T-cell (primary cell): ENCODE results near the gene MEFV. TPM values are rescaled to one million over a fixed set of nuclear protein-coding genes. Genes with fewer than 3 reads are reported as not detected.

Experiments
- ATAC-seq, 4 experiments: fragments of 200-7000 bp in 3 of 4; fragments of 150-1000 bp in 1 of 4; cut with Tn5 transposase; replicated peaks in 1 of 4; 1 replicate in 3 of 4; 2 replicates in 1 of 4; pipeline ENCODE4 v1.10.0; 2021; ENCODE audit warnings: moderate library complexity in 3 of 4, mild to moderate bottlenecking in 2 of 4, moderate number of reproducible peaks in 1 of 4
- CTCF ChIA-PET, 2 donors: fragments of 300-600 bp; sonication (Branson Sonifier 250); formaldehyde crosslinking; loops; one replicate each; lab custom pipeline; 2022; ENCODE audit warnings: antibody characterized with exemption in 2 of 2; lab: Charles Lee
- POLR2A ChIA-PET, 2 donors: fragments of 300-600 bp; sonication (Branson Sonifier 250); formaldehyde crosslinking; loops; one replicate each; lab custom pipeline; 2022; ENCODE audit warnings: antibody characterized with exemption in 2 of 2; lab: Charles Lee
- DNase-seq, 35 experiments: peaks; one replicate each; pipeline versions ENCODE4 v3.0.0 to v3.0.0-alpha.2; 2013 to 2023
- H3K27ac ChIP-seq: one replicate; pipeline ENCODE4 v1.5.1; 2013; ENCODE audit warnings: low read length
- H3K27me3 ChIP-seq, 2 experiments: replicated peaks in 1 of 2; 1 replicate in 1 of 2; 2 replicates in 1 of 2; pipeline versions ENCODE4 v1.6.1 to v1.7.0; 2013; ENCODE audit warnings: low read length in 1 of 2, mixed read lengths in 1 of 2; ENCODE audit not compliant: control insufficient read depth in 2 of 2, insufficient read depth in 2 of 2; ENCODE audit errors: extremely low read depth in 1 of 2
- H3K36me3 ChIP-seq, 2 donors: 1 replicate in 1 of 2; 2 replicates in 1 of 2; pipeline versions ENCODE4 v1.6.1 to v1.7.0; 2013; ENCODE audit warnings: low read length in 1 of 2; ENCODE audit not compliant: control insufficient read depth in 2 of 2, insufficient read depth in 1 of 2; ENCODE audit errors: extremely low read depth in 1 of 2
- H3K4me1 ChIP-seq, 2 experiments: 1 replicate in 1 of 2; 2 replicates in 1 of 2; pipeline versions ENCODE4 v1.6.1 to v1.7.0; 2013; ENCODE audit warnings: low read length in 2 of 2, mixed read lengths in 1 of 2; ENCODE audit not compliant: insufficient read depth in 2 of 2, control insufficient read depth in 1 of 2; ENCODE audit errors: extremely low read depth in 1 of 2
- H3K4me3 ChIP-seq, 2 donors: 1 replicate in 1 of 2; 2 replicates in 1 of 2; pipeline versions ENCODE4 v1.5.1 to v1.7.0; 2013; ENCODE audit warnings: mild to moderate bottlenecking in 2 of 2, low read length in 1 of 2, moderate library complexity in 1 of 2; ENCODE audit not compliant: control insufficient read depth in 1 of 2; ENCODE audit errors: extremely low read depth in 1 of 2
- H3K9me3 ChIP-seq: 2 replicates; pipeline ENCODE4 v1.7.0; 2013
- H3K27ac Mint-ChIP-seq, 2 donors: one replicate each; pipeline ENCODE4 v1.8.0; 2020 to 2021; ENCODE audit warnings: mild to moderate bottlenecking in 2 of 2, mixed read lengths in 2 of 2
- H3K27me3 Mint-ChIP-seq, 2 donors: one replicate each; pipeline ENCODE4 v1.8.0; 2021 to 2022; ENCODE audit warnings: mixed read lengths in 2 of 2
- H3K36me3 Mint-ChIP-seq: one replicate; pipeline ENCODE4 v1.8.0; 2021; ENCODE audit warnings: mixed read lengths
- H3K4me1 Mint-ChIP-seq, 3 donors: one replicate each; pipeline ENCODE4 v1.8.0; 2020 to 2022; ENCODE audit warnings: mixed read lengths in 3 of 3, mild to moderate bottlenecking in 1 of 3
- H3K4me3 Mint-ChIP-seq, 3 donors: one replicate each; pipeline ENCODE4 v1.8.0; 2020 to 2022; ENCODE audit warnings: mild to moderate bottlenecking in 3 of 3, mixed read lengths in 3 of 3, moderate library complexity in 3 of 3
- H3K9me3 Mint-ChIP-seq, 3 donors: one replicate each; pipeline ENCODE4 v1.8.0; 2020 to 2022; ENCODE audit warnings: mixed read lengths in 3 of 3
- WGBS: methylation state at CpG from one replicate; pipeline ENCODE4 v1.1.5; 2013; ENCODE audit warnings: missing lambda C conversion rate; ENCODE audit not compliant: insufficient coverage; 5-methylcytosine and 5-hydroxymethylcytosine counted together
- total RNA-seq, 35 experiments: library from RNA in 6 of 35; stranded (reverse) in 6 of 35; fragments of 120-200 nt in 1 of 35; gene quantifications; one replicate each; pipeline versions ENCODE4 v1.2.1 to v1.2.4 and lab custom pipeline; 2013 to 2026

The MEFV gene
- total RNA-seq, 5 donors from 2014 or later (not counting 1 experiment from before 2014, with no cell fraction given): 0.10 to 0.38 (median 0.19) TPM; not detected in 1

DNA sequence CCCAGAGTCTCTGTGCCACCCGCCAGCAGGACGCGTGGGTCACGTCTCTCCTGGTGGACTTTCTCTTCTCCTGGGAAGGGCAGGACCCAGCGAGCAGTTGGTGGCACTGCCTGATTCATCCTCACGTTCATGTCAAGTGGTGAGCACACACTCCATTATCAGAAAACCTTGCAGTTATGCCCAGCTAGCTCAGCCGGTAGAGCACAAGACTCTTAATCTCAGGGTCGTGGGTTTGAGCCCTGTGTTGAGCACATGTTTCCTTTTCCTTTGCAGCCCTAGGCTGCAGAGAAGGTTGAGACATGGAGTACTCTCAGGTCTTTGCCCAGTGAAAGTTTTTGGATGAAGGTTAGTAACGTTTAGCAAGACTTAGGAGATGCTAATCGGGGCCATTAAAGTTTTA, 60.5 kb downstream of the MEFV start:
- Mint-ChIP-seq H3K4me3 (no peak overlapping the region), H3K9me3 (no peaks in the 10 kb centered on the region), H3K36me3 (no peaks in the 10 kb centered on the region), H3K27ac (no peak overlapping the region), H3K4me1 (peaks cover 6 to 14% (median 11%) of the 10 kb centered on the region in 3 donors), H3K27me3 (peaks cover 23 to 58% of the 10 kb centered on the region in 2 donors)
- Histone ChIP-seq H3K4me3 (no peak overlapping the region), H3K36me3 (no peaks in the 10 kb centered on the region), H3K9me3 (no peaks in the 10 kb centered on the region), H3K27ac (no peak overlapping the region), H3K27me3 (peaks cover 11 to 65% of the 10 kb centered on the region in 2 experiments), H3K4me1 (peaks cover 4 to 16% of the 10 kb centered on the region in 2 experiments)
- POLR2A ChIA-PET: no interaction called here
- CTCF ChIA-PET: no interaction called here
- DNase-seq (no peak), ATAC-seq (no peak)
- 70% methylated on average over 8 of the region's 10 CpGs for WGBS

DNA sequence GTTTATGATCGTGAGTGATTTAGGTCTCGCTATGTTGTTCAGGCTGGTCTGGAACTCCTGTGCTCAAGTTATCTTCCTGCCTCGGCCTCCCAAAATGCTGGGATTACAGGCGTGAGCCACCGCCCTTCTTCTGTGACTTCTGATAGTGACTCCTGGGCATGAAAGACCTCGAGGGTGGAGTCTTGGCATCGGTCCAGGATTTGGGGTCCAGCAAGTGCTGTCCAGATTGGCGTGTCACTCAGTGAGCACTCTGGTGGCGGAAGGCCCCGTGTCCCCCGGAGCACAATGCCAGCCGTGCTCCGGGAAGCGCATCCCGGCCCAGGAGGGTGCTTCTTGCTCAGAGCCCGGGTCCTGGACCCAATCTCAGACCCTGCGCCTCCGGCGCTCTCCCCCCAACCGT, 61.6 kb downstream of the MEFV start:
- 91% methylated on average over 15 of the region's 20 CpGs for WGBS

DNA sequence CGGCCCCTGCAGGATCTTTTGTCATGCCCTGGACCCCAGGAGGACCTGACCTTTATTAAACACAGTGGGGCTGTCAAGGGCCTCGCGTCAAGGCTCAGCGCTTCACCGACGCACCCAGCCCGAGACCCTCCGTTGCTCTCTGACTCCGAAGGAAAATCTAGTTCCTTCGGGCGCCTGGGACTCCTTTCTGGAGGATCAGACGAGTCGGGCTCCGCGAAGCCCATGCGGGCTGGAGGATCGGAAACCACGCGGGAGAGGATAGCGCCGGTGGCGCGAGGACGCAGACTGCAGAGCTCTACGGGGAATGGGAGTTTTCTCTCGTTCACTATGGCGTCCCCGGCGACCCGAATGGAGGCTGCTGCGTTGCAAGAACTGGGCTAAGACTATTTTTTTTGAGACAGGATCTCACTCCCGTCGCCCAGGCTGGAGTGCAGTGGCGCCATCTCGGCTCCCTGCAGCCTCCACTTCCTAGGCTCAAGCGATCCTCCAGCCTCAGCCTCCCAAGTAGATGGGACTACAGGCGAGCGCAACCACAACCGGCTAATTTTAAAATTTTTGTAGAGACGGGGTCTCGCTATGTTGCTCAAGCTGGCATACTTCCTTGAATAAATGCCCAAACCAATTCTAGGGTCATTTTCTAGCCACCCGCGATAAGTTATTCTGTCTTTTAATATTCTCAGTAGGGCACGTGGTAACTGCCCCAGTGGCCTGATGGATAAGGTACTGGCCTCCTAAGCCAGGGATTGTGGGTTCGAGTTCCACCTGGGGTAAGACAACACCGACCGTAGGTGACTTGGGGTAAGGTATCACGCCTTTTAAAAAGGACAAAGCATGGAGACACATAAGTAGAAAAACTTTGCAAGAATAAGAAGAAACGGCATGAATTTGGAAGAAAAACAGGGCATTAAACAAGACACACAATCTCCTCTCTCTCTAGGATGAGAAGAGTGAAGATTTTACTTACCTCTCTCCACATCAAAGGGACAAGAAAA, 62.9 kb downstream of the MEFV start:
- 77% methylated on average over 40 of the region's 49 CpGs for WGBS
- H3K27me3 Mint-ChIP-seq: peaks cover 41 to 81% of the 10 kb centered on the region in 2 donors
- no peak for DNase-seq

More for the DNA sequence above, 61.6 kb downstream of the MEFV start:
- Mint-ChIP-seq H3K9me3 (no peaks in the 10 kb centered on the region), H3K4me3 (no peak overlapping the region), H3K27me3 (peaks cover 33 to 69% of the 10 kb centered on the region in 2 donors), H3K4me1 (peaks cover 13 to 26% (median 20%) of the 10 kb centered on the region in 3 donors), H3K27ac (no peak overlapping the region), H3K36me3 (no peaks in the 10 kb centered on the region)
- ChIA-PET POLR2A (interaction anchor here in 1 of 2 donors (0.6 kb wide), 1 partner anchor 1770 kb away, joined by 3 read pairs; no protein-coding TSS in a partner anchor), CTCF (interaction anchor here in 1 of 2 donors (0.7 kb wide), 1 partner anchor 1354 kb away, joined by 4 read pairs; no protein-coding TSS in a partner anchor)
- Histone ChIP-seq H3K4me1 (peaks cover 6 to 27% of the 10 kb centered on the region in 2 experiments), H3K9me3 (no peaks in the 10 kb centered on the region), H3K36me3 (no peaks in the 10 kb centered on the region), H3K4me3 (no peak overlapping the region), H3K27ac (no peak overlapping the region), H3K27me3 (peaks cover 15 to 77% of the 10 kb centered on the region in 2 experiments)
- ATAC-seq: no peak
- no peak for DNase-seq

DNA sequence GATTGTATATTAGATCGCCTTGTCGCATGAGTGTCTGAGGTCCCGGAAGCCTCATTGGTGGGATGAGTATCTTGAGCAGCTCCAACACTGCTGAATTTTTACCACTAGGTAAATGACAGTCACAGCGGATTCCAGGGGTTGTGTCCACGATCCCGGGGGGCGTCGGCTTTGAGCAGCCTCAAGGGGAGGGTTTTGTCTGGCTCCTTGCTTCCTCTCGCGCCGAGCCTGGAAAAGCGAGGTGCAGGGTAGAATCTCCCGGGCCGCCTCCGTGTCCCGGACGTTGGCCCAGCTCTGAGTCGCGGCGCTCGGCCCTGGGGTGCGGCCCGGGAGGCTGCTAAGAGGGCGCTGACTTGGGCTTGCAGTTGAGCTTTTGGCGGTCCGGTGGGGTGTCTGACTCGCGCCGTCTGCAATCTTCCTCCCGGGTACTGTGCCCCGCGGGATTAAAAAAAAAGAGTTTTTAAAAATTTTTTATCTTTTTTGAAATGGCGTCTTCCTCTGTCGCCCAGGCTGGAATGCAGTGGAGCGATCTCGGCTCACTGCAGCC, 63.9 kb downstream of the MEFV start:
- WGBS: 51% methylated on average over 26 of the region's 36 CpGs
- POLR2A ChIA-PET: no interaction called here
- peaks cover 49 to 84% of the 10 kb centered on the region in 2 donors for H3K27me3 Mint-ChIP-seq
- no peaks in the 10 kb centered on the region for H3K36me3 Mint-ChIP-seq
- CTCF ChIA-PET: no interaction called here
- H3K27ac Mint-ChIP-seq: no peak overlapping the region
- Histone ChIP-seq H3K27me3 (peaks cover 19 to 94% of the 10 kb centered on the region in 2 experiments), H3K27ac (no peak overlapping the region), H3K36me3 (no peaks in the 10 kb centered on the region), H3K4me1 (peaks cover 15 to 49% of the 10 kb centered on the region in 2 experiments), H3K9me3 (no peaks in the 10 kb centered on the region), H3K4me3 (peak overlapping the region in 1 of 2 donors; percentile 21)
- H3K9me3 Mint-ChIP-seq: no peaks in the 10 kb centered on the region
- peaks cover 34 to 48% (median 40%) of the 10 kb centered on the region in 3 donors for H3K4me1 Mint-ChIP-seq
- ATAC-seq: no peak
- no peak for DNase-seq
- no peak overlapping the region for H3K4me3 Mint-ChIP-seq

More for the DNA sequence above, 62.9 kb downstream of the MEFV start:
- ChIA-PET CTCF (no interaction called here), POLR2A (no interaction called here)
- Mint-ChIP-seq H3K36me3 (no peaks in the 10 kb centered on the region), H3K27ac (no peak overlapping the region), H3K9me3 (no peaks in the 10 kb centered on the region), H3K4me3 (no peak overlapping the region), H3K4me1 (peaks cover 25 to 38% (median 32%) of the 10 kb centered on the region in 3 donors)
- H3K4me1 ChIP-seq: peaks cover 11 to 40% of the 10 kb centered on the region in 2 experiments
- no peaks in the 10 kb centered on the region for H3K36me3 ChIP-seq
- H3K27me3 ChIP-seq: peaks cover 19 to 90% of the 10 kb centered on the region in 2 experiments
- H3K9me3 ChIP-seq: no peaks in the 10 kb centered on the region
- no peak for ATAC-seq
- no peak overlapping the region for H3K4me3 ChIP-seq
- no peak overlapping the region for H3K27ac ChIP-seq

Other genes starting within 250 kb of the MEFV start
- under 1 TPM in 1 of 5 donors, not detected in 4; 0.16 TPM for gene CLDN9, start 243.7 kb downstream of the MEFV start, total RNA-seq
- 1 to 10 TPM in 1 of 5 donors, under 1 TPM in 2, not detected in 2; 0.30 to 1.1 (median 0.85) TPM for gene CLDN6, start 238.4 kb downstream of the MEFV start, total RNA-seq
- gene TNFRSF12A, start 236.3 kb downstream of the MEFV start, total RNA-seq: 1 to 10 TPM in 4 of 5 donors, under 1 TPM in 1; 0.43 to 3.7 (median 2.5) TPM
- gene HCFC1R1, start 232.7 kb downstream of the MEFV start, total RNA-seq: 10 to 100 TPM; 11.4 to 25.9 (median 22.3) TPM
- 10 to 100 TPM; 23.7 to 32.8 (median 31.7) TPM for gene THOC6, start 232.6 kb downstream of the MEFV start, total RNA-seq
- gene BICDL2, start 219.7 kb downstream of the MEFV start, total RNA-seq: under 1 TPM in 3 of 5 donors, not detected in 2; 0.13 to 0.16 (median 0.15) TPM
- 1 to 10 TPM; 1.6 to 9.6 (median 4.1) TPM for gene MMP25, start 210.1 kb downstream of the MEFV start, total RNA-seq
- gene IL32, start 191.0 kb downstream of the MEFV start, total RNA-seq: 1,000 to 10,000 TPM in 2 of 5 donors, 100 to 1,000 TPM in 3; 736 to 1,200 (median 999) TPM
- under 1 TPM in 4 of 5 donors, not detected in 1; 0.19 to 0.64 (median 0.39) TPM for gene ZSCAN10, start 157.3 kb downstream of the MEFV start, total RNA-seq
- under 1 TPM in 1 of 5 donors, not detected in 4; 0.38 TPM for gene ZNF205, start 144.0 kb downstream of the MEFV start, total RNA-seq
- gene ZNF213, start 121.6 kb downstream of the MEFV start, total RNA-seq: 10 to 100 TPM in 3 of 5 donors, 1 to 10 TPM in 2; 3.1 to 16.9 (median 12.8) TPM
- not detected for gene OR1F1, start 68.4 kb downstream of the MEFV start, total RNA-seq
- 10 to 100 TPM in 3 of 5 donors, 1 to 10 TPM in 2; 7.6 to 21.3 (median 20.1) TPM for gene ZNF200, start 21.5 kb downstream of the MEFV start, total RNA-seq
- 10 to 100 TPM; 28.6 to 50.9 (median 44.3) TPM for gene ZNF263, start 26.9 kb upstream of the MEFV start, total RNA-seq
- gene TIGD7, start 48.8 kb upstream of the MEFV start, total RNA-seq: 10 to 100 TPM in 3 of 5 donors, 1 to 10 TPM in 2; 4.4 to 12.3 (median 10.6) TPM
- gene ZNF75A, start 48.9 kb upstream of the MEFV start, total RNA-seq: 10 to 100 TPM; 46.0 to 68.7 (median 60.3) TPM
- under 1 TPM in 3 of 5 donors, not detected in 2; 0.25 to 0.51 (median 0.26) TPM for gene OR2C1, start 99.3 kb upstream of the MEFV start, total RNA-seq
- gene ZSCAN32, start 144.4 kb upstream of the MEFV start, total RNA-seq: 10 to 100 TPM; 11.6 to 34.5 (median 28.5) TPM
- 10 to 100 TPM in 3 of 5 donors, 1 to 10 TPM in 2; 6.4 to 18.7 (median 18.5) TPM for gene ZNF174, start 144.6 kb upstream of the MEFV start, total RNA-seq
- 1 to 10 TPM; 2.2 to 4.8 (median 4.3) TPM for gene ZNF597, start 186.9 kb upstream of the MEFV start, total RNA-seq
- gene NAA60, start 187.0 kb upstream of the MEFV start, total RNA-seq: 10 to 100 TPM; 40.9 to 67.6 (median 55.6) TPM
- gene C16orf90, start 238.9 kb upstream of the MEFV start, total RNA-seq: not detected
- 10 to 100 TPM; 22.5 to 36.2 (median 32.6) TPM for gene CLUAP1, start 244.4 kb upstream of the MEFV start, total RNA-seq